Lung (tissue), 12 donors: Measurements from ENCODE around the gene SCRN1. TPM values are rescaled to one million over a fixed set of nuclear protein-coding genes. Genes with fewer than 3 reads are reported as not detected.

Experiments used
- ATAC-seq: fragments of 200-7000 bp; cut with Tn5 transposase; one replicate; pipeline ENCODE4 v1.9.1; 2020; ENCODE audit warnings: moderate number of reproducible peaks; ENCODE audit not compliant: insufficient read depth, low FRiP score
- DNase-seq, 3 donors: peaks; one replicate each; pipeline ENCODE4 v3.0.0-alpha.2; 2013 to 2017
- H3K27ac ChIP-seq, 2 donors: one replicate each; pipeline ENCODE4 v1.5.1; 2013; ENCODE audit warnings: mild to moderate bottlenecking in 2 of 2, moderate library complexity in 2 of 2, control low read depth in 1 of 2, inconsistent platforms in 1 of 2, low read depth in 1 of 2, low read length in 1 of 2
- H3K27me3 ChIP-seq, 3 donors: one replicate each; pipeline ENCODE4 v1.5.1; 2013; ENCODE audit warnings: low read length in 2 of 3; ENCODE audit not compliant: control insufficient read depth in 3 of 3, insufficient read depth in 3 of 3
- H3K36me3 ChIP-seq, 4 donors: one replicate each; pipeline ENCODE4 v1.5.1; 2013; ENCODE audit warnings: low read length in 4 of 4, mild to moderate bottlenecking in 1 of 4, moderate library complexity in 1 of 4; ENCODE audit not compliant: control insufficient read depth in 4 of 4, insufficient read depth in 4 of 4
- H3K4me1 ChIP-seq, 5 donors: one replicate each; pipeline ENCODE4 v1.5.1; 2013; ENCODE audit warnings: low read length in 5 of 5, mild to moderate bottlenecking in 2 of 5, moderate library complexity in 1 of 5; ENCODE audit not compliant: control insufficient read depth in 5 of 5, insufficient read depth in 5 of 5
- H3K4me3 ChIP-seq: one replicate; pipeline ENCODE4 v1.5.1; 2013; ENCODE audit warnings: mild to moderate bottlenecking, control low read depth, moderate library complexity
- H3K9ac ChIP-seq, 2 donors: one replicate each; pipeline ENCODE4 v1.5.1; 2013; ENCODE audit warnings: low read length in 2 of 2, control low read depth in 1 of 2; ENCODE audit not compliant: insufficient read depth in 1 of 2
- H3K9me3 ChIP-seq, 4 donors: one replicate each; pipeline ENCODE4 v1.5.1; 2013; ENCODE audit warnings: low read length in 3 of 4, mild to moderate bottlenecking in 1 of 4, moderate library complexity in 1 of 4; ENCODE audit not compliant: control insufficient read depth in 4 of 4, insufficient read depth in 3 of 4
- WGBS, 2 donors: extraction: QIAGEN DNeasy Blood & Tissue Kit; methylation state at CpG; one replicate each; pipeline ENCODE4 v1.1.7; 2013; 5-methylcytosine and 5-hydroxymethylcytosine counted together
- polyA plus RNA-seq, 2 donors: library from polyadenylated mRNA; stranded (reverse); fragments of 200-250 nt; gene quantifications; one replicate each; pipeline ENCODE4 v1.2.1, GENCODE V29; 2013
- total RNA-seq, 2 donors: library from RNA; depleted of rRNA in 1 of 2; stranded (reverse); fragments of >200 nt in 1 of 2; gene quantifications; one replicate each; pipeline ENCODE4 v1.2.1, GENCODE V29; 2014 to 2021
- TF ChIP-seq, protein P1 (sequence below): IDR thresholded peaks from 2 replicates; pipeline ENCODE4 v1.5.1; 2012; ENCODE audit warnings: mild to moderate bottlenecking; ENCODE audit errors: control extremely low read depth, extremely low read depth
- donor health status: control.
- donor health status: control.
- donor health status: Bipolar disorder and iron deficiency.
- donor health status: healthy.
- donor health status: DM: yes; HTN: yes; CAD: no.

SCRN1 gene
- total and polyA plus RNA-seq, 4 donors: 5.5 to 32.3 (median 20.2) TPM

DNA sequence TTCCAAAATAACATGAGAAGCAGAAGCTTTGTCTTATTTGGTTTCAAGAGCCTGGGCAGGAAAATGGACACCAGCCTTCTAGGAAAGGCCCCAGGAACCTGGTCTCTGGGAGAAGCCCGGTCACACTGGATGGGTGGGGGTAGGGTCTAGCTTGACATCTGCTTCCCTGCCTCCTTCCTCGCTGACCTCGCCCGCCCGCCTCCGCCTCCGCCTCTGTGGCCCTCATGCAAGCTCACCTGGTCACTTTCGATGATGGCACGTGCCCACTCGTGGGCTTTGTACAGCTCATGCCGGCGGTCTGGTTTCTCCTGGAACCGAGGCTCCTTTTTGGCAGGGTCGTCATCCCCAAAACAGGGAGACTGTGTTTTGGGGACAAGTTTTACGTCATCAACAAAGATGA, 63.4 kb downstream of the SCRN1 start:
- no peak overlapping the region for H3K27ac ChIP-seq
- peaks cover 0 to 15% (median 5%) of the 10 kb centered on the region in 4 donors for H3K36me3 ChIP-seq
- DNase-seq (no peak), ATAC-seq (no peak)
- H3K9me3 ChIP-seq: no peaks in the 10 kb centered on the region
- H3K4me1 ChIP-seq: peaks cover 0 to 3% (median 0%) of the 10 kb centered on the region in 5 donors
- no peak overlapping the region for H3K9ac ChIP-seq
- no peak overlapping the region for H3K4me3 ChIP-seq
- TF ChIP-seq, protein P1, sequence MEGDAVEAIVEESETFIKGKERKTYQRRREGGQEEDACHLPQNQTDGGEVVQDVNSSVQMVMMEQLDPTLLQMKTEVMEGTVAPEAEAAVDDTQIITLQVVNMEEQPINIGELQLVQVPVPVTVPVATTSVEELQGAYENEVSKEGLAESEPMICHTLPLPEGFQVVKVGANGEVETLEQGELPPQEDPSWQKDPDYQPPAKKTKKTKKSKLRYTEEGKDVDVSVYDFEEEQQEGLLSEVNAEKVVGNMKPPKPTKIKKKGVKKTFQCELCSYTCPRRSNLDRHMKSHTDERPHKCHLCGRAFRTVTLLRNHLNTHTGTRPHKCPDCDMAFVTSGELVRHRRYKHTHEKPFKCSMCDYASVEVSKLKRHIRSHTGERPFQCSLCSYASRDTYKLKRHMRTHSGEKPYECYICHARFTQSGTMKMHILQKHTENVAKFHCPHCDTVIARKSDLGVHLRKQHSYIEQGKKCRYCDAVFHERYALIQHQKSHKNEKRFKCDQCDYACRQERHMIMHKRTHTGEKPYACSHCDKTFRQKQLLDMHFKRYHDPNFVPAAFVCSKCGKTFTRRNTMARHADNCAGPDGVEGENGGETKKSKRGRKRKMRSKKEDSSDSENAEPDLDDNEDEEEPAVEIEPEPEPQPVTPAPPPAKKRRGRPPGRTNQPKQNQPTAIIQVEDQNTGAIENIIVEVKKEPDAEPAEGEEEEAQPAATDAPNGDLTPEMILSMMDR: no peak
- no peaks in the 10 kb centered on the region for H3K27me3 ChIP-seq
- WGBS, 2 donors: 93 to 97% methylated on average over 15 of the region's 15 CpGs

DNA sequence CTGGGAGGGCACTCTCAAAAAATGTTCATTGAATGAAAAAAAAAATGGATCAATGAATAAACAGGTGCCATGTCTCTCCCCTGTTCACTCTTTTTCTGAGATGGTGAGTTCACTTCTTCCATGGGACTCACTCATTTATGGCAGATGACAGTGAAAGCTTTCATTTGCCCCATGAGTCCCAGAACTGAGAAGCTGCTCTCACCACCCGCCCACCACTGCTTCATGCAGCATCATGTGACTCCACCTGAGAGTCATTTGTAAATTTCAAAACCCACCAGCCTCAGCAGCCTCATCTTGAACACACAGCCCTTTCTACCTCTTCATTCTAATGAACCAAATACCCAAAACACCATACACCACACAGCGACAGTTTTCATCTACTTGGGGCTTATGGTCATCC, 64.9 kb downstream of the SCRN1 start:
- 92 to 94% methylated on average over 2 of the region's 2 CpGs for WGBS, 2 donors
- H3K36me3 ChIP-seq: peaks cover 0 to 15% (median 4%) of the 10 kb centered on the region in 4 donors

DNA sequence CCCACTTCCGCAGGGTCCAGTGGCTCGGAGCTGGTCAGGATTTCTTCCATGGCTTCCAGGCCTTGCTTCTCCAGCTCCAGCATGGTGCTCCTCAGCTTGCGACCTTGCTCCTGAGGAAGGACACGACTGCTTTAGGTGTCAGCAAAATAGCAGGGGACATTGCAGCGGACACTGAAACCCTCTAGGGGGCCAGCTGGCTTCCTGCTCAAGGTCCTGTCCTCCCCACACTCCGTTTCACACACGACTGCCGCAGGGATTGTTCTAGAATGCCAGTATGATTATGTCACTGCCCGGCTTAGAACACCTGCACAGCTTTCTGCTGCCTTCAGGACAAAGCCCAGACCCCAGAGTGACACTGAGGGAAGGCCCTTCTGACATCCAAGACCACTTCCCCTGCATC, 65.6 kb downstream of the SCRN1 start:
- Histone ChIP-seq H3K27ac (no peak overlapping the region), H3K9me3 (no peaks in the 10 kb centered on the region), H3K9ac (no peak overlapping the region), H3K4me1 (peaks cover 0 to 3% (median 0%) of the 10 kb centered on the region in 5 donors), H3K4me3 (no peak overlapping the region), H3K27me3 (no peaks in the 10 kb centered on the region), H3K36me3 (peaks cover 0 to 15% (median 6%) of the 10 kb centered on the region in 4 donors)
- no peak for ATAC-seq
- WGBS, 2 donors: 79 to 90% methylated on average over 9 of the region's 9 CpGs
- TF ChIP-seq, protein P1: no peak
- DNase-seq: no peak

More for the DNA sequence above, 64.9 kb downstream of the SCRN1 start:
- ATAC-seq (no peak), DNase-seq (no peak)
- TF ChIP-seq, protein P1: no peak
- peaks cover 0 to 3% (median 0%) of the 10 kb centered on the region in 5 donors for H3K4me1 ChIP-seq
- no peaks in the 10 kb centered on the region for H3K9me3 ChIP-seq
- no peak overlapping the region for H3K9ac ChIP-seq
- no peak overlapping the region for H3K4me3 ChIP-seq
- H3K27me3 ChIP-seq: no peaks in the 10 kb centered on the region
- H3K27ac ChIP-seq: no peak overlapping the region
